IPS-18c (cell line): ENCODE measurements around the gene DOCK3.
"Not testable (repeated sequence)": the region's sequence is repeated elsewhere in the genome, so short reads cannot be mapped to it uniquely, and the experiment has no call there.

Experiments
- H3K4me3 ChIP-seq: 2 replicates; pipeline ENCODE4 v1.7.0; 2013; ENCODE audit warnings: low read depth, mild to moderate bottlenecking, low read length, moderate library complexity; ENCODE audit not compliant: insufficient read depth
- H3K9me3 ChIP-seq: one replicate; pipeline ENCODE4 v1.6.1; 2013; ENCODE audit warnings: mild to moderate bottlenecking, low read length, moderate library complexity; ENCODE audit not compliant: control insufficient read depth, insufficient read depth

The DOCK3 gene

DNA sequence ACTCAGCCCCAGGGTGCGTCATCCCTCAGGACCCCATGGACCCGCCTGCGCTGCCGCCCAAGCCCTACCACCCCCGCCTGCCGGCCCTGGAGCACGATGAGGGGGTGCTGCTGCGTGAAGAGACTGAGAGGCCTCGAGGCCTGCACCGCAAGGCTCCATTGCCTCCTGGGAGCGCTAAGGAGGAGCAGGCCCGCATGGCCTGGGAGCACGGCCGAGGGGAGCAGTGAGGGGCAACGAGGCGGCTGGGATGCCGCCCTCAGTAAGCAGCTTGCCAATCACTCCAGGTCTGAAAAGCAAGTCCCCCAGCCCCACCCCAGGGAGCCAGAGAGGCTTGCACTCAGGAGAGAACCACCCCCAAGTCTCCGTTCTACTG is 706.6 kb downstream of the DOCK3 start:
- no peaks in the 10 kb centered on the region for H3K9me3 ChIP-seq
- H3K4me3 ChIP-seq, result no peak overlapping the region

DNA sequence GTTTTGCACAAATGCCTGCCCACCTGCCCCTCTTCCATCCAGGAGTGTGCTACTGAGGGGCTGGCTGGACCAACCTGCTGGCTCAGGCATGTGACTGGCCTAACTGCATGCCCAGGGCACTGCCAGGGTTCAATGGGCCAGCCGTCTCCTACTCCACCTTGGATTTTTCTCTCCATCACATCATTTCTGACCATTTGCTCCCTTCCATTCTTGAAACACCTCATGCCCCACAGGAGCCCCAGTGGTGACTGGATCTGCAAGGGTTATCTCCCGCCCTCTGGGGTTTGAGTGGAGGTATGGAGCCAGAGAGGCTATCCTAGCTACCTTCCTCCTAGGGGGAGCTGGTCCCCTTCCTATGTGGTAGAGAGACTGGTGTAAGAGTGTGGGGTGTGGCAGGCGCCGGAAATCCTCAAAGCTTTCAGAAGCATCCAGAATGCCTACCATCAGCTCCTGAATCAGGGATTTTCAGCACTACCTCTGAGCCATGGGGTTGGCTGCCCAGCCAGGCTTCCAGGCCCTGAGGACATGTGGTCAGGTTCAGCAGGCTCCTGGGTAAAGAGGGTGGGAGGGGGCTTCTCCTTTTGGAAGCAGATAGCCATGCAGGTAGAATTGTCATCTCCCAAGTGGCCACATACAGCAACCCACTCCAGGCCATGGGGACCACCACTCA is 707.5 kb downstream of the DOCK3 start:
- H3K4me3 ChIP-seq, result no peak overlapping the region
- no peaks in the 10 kb centered on the region for H3K9me3 ChIP-seq

DNA sequence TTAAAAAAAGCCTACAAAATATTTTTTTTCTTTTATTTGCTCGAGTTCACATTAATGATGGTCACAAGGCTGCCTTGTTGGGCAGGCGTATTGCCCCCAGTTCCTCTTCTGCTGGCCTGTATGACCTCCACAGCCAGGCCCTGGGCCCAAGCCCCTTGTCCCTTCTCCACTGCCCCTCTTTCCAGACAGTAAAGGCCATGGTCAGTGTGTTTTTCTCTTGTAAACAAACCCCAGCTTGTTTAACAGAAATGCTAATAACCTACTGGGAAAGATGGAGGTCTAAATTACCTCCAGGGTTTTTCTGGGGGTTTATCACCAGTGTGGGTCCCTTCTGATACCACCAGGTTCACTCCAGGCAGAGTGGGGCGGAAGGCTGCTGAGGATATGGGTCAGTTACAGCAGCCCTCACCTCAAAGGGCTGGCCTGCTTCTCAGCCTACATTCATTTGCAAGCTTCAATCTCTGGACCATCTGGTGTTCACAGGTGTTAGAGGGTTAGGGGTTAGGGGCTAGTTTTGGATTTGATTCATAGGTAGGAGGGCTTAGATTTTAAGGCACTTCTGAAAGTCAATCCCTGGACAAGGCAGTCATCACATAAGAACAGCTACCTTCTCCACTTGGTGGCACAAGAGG is 708.3 kb downstream of the DOCK3 start:
- Histone ChIP-seq H3K4me3 (no peak overlapping the region; the same call in 1 of the 2 replicates), H3K9me3 (no peaks in the 10 kb centered on the region)

DNA sequence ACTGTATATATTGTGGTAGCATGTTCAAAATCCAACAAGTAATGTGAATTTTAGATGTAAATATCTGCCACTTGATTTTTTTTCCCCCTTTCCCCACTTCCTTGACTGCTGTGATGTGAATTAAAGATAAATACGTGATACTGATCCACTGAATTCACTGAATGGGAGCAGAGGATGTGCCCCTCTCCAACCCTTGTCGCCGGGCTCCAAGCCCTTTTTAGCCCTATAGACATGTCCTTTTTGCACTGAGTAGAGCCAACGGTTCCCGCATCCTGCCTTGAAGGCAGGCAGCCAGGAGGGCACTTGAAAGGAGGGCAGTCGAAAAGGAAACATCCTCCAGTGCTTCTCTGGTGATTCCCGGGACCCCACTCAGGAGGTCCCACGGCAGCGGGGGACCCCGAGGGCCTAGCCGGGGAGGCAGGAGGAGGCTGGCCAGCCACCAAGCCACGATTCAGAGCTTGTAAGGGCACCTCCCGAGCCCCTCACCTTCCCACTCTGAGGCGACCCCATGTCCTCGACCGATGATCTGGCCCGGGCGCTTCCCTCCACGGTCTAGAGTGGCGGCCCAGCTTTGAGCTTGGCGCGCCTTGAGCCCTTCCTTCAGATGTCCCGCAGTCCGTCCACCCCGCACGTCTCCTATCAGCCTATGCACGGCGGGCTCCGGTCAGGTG is 709.5 kb downstream of the DOCK3 start:
- peak overlapping the region; percentile 96 for H3K4me3 ChIP-seq
- no peaks in the 10 kb centered on the region for H3K9me3 ChIP-seq

DNA sequence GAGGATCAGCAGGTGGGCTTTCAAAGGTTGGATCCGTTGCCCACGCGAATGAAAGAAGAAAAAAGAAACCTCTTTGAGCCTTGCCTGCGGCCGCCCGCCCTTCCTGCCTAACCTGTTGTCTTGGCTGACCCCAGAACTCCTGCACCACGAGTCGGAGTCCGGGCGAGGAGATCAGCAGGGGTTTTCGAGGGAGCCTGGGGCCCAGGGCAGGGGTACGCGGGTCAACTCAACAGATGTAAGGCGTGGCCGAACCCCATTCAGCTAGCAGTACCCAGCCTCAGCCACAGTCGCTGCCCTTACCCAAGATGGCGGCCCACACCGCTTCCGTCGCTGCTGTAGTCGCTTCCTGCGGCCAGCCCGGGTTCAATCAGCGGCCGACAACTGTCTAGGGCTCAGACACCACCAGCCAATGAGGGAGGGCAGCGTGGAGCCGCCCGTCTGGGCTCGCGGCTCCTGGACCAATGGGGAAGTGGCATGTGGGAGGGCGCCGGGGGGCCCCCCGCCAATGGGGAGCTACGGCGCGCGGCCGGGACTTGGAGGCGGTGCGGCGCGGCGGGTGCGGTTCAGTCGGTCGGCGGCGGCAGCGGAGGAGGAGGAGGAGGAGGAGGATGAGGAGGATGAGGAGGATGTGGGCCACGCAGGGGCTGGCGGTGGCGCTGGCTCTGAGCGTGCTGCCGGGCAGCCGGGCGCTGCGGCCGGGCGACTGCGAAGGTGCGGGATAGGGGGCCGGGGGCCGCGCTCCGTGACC is 710.2 kb downstream of the DOCK3 start, which contains the start of gene MANF:
Gene MANF (plus strand): TSS at position 566 of the 748 bp plus-strand sequence. CDS start 52 bp downstream, at position 618.
- Histone ChIP-seq H3K9me3 (no peaks in the 10 kb centered on the region), H3K4me3 (peak within 1 kb of the TSS; percentile 96)

DNA sequence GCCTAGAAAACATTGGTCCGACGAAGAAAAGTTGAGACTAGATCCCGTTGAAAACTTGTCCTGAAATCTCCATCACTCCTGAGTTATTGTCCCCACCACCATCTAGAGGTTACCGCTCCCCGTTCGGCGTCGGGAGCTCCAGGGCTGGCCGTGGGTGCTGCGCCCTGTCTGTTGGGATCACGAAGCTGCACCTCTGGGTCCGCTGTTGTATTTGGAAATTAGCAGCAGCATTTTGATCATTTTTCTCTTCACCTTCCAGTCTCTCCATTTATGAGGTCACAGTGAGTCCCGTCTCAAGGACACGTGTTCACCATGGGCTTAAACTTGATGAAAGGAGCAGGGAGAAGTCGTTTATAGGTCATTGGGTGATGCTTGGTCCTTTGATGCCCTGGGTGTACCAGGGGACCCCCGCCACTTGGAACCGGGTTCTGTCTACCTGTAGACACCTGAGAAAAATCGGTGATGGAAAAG is 710.9 kb downstream of the DOCK3 start:
- Histone ChIP-seq H3K9me3 (no peaks in the 10 kb centered on the region), H3K4me3 (peak overlapping the region; percentile 96)

DNA sequence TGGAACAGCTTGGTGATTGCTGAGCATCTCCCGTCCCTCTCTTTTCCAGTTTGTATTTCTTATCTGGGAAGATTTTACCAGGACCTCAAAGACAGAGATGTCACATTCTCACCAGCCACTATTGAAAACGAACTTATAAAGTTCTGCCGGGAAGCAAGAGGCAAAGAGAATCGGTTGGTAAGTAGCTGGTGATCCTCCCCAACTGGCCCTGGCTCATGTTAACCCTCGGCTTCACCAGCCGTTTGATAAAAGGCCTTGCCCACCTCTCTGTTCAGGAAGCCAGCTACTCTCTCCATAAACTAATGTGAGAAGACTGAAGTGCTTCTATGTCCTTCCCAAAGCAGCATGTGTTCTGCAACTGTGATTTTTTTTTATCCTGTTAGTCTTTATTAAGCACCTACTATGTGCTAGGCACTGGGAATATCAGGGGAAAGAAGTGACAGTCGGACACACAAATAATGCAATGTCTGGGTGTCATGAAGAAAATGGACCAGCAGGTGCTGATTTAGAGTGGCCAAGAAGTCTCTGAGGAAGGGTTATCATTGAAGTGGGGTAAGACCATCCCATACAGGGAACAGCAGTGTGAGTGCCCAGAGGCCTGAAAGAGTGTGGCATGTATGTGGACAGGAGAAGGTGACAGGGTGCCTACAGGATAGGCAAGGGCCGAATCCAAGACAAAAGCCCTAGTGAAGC is 711.6 kb downstream of the DOCK3 start:
- Histone ChIP-seq H3K4me3 (peak overlapping the region; percentile 96), H3K9me3 (no peaks in the 10 kb centered on the region)

DNA sequence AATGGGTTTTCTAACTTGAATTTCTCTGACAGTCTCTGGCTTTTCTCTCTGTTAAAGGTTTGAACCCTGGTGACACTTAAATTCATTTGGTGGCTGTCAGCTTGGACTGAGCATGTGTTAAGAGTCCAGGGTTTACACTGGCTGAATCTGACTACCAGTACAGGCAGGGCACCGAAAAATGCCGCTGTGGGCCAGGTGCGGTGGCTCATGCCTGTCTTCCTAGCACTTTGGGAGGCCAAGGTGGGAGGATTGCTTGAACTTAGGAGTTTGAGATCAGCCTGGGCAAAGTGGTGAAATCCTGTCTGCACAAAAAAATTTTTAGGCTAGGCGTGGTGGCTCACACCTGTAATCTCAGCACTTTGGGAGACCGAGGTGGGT is 712.1 kb downstream of the DOCK3 start:
- no peaks in the 10 kb centered on the region for H3K9me3 ChIP-seq
- H3K4me3 ChIP-seq, result peak overlapping the region; percentile 96; the same call in 1 of the 2 replicates

DNA sequence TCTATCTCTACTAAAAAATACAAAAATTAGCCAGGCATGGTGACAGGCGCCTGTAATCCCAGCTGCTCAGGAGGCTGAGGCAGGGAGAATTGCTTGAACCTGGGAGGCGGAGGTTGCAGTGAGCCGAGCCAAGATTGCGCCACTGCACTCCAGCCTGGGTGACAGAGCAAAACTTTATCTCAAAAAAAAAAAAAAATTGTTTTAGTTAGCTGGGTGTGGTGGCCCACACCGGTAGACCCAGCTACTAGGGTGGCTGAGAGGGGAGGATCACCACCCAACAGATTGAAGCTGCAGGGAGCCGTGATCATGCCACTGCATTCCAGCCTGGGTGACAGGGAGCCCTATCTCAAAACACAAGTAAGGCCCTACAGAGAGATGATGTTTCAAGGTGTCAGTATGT is 712.6 kb downstream of the DOCK3 start:
- H3K4me3 ChIP-seq, H3K9me3 ChIP-seq: not testable (repeated sequence)

DNA sequence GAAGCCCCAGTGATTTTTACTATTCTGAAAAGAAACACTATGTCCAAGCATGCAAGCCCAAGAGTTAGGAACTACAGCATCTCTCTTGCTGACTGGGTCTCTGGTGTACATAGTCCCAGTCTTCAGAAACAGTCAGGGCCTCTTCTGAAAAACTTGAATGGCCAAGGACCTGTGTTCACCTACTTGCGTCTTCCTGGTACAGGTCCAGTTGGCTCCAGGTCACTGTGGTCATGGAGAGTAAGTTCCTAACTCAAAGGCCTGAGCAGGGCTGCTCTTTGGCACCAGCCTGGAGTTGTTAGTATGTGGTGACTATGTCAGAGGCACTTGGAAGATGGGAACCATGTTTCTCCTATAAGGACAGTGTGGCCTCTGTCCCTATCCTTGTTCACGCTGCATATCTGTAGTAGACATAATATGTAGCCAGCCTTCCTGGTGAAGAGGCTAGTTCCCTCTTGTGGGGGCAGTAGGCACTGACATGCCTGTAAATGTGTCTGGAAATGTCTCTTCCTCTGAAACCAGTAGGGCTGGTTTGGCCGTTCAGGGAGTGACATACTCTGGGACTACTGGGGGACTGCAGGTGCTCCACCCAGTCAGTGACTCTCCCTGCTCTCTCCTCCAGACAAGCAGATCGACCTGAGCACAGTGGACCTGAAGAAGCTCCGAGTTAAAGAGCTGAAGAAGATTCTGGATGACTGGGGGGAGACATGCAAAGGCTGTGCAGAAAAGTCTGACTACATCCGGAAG is 713.7 kb downstream of the DOCK3 start:
- Histone ChIP-seq H3K9me3 (peaks cover 2% of the 10 kb centered on the region), H3K4me3 (no peak overlapping the region)

DNA sequence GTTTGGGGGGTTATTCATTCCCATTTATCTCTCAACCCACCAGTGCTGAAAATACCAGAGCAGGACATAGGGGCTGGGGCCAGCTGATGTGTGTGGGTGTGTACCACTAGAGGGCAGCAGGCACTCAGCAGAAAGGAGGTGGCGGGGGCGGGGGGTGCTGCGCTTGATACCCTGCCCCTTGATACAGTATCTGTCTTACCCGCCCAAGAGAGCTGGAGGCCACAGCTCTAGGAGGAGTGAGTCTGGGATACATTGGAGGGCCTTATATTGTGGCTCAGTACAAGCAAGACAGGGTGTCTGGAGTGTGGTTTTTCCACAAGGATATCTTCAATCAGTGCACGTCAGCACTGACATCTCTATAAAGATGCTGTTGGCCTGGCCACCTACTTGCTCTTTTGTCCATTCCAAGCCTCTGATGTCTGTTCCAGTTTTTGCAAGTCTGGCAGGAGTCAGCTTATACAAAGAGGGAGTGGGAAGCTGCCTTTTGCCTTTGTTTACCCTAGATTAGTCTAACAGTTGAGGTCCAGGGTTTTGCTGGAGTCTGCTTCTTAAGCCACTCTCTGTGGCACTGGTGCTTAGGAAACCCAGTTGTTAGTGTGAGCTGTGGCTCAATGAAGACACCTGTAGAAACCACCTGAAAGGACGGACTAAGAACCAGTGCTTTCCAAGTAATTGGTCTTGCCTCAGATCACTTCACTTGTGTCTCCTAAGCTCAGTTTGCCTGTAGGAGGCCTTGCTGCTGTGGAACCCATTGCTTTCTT is 714.9 kb downstream of the DOCK3 start:
- H3K9me3 ChIP-seq, result peaks cover 2% of the 10 kb centered on the region
- no peak overlapping the region for H3K4me3 ChIP-seq

DNA sequence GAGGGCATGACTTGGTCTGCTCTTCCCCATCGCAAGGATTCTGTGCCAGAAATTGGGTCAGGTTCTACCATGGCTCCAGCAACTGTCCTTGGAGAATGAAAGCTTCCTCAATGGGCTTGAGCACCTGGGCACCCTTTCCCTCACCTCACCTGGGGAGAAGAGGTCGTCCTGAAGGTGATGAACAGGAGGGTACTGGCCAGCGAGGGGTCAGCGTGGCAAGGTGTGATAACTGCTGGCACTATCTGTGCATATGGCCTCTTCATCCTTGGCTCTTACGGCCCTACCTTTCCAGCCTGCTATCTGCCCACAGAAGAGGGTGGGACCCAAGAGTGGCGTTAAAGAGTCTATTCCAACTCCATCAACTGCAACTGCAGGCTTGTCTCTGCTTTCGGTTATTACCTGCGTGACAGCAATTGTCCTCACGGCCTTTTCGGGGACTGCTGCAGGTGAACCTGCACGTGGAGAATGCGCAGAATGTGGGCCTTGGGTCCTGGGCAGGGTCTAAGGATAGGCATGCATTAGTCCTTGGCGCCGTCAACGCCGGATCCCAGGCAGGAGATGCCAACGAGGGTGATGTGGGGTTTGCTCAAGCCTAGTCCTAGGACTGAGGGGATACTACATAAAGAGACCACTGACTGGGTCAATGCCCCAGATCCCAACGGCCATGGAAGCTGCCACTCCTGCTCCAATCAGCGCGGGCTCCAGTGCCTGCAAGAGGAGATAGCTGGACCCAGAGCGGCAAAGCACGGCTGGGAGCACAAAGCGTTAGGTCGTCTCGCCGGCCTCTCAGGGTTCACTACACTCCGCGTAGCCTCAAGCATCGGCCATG is 715.7 kb downstream of the DOCK3 start:
- Histone ChIP-seq H3K4me3 (peak overlapping the region; percentile 4), H3K9me3 (peaks cover 2% of the 10 kb centered on the region)

DNA sequence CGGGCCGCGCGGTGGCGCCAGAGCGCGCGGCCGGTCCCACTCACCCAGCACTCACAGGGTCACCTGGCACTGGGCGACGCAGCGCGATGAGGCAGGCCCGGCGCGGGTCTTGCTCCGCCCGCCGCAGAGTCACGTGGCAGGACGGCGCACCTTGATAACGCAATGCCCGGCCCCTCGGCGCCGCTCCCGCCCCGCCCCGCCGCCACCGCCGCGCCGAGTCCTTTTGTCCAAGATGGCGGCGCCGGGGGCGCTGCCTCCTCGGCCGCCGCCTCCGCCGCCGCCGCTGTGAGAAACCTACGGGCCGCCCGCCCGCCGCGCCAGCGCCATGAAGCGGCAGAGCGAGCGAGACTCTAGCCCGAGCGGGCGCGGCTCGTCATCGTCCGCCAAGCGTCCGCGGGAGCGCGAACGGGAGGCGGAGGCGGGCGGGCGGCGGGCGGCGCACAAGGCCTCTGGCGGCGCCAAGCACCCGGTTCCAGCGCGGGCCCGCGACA is 716.4 kb downstream of the DOCK3 start, which contains the start of gene RBM15B:
Gene RBM15B (plus strand): TSS at position 211 of the 491 bp plus-strand sequence. CDS start 115 bp downstream, at position 326.
- H3K9me3 ChIP-seq, result peaks cover 2% of the 10 kb centered on the region
- peak within 1 kb of the TSS; percentile 77 for H3K4me3 ChIP-seq

DNA sequence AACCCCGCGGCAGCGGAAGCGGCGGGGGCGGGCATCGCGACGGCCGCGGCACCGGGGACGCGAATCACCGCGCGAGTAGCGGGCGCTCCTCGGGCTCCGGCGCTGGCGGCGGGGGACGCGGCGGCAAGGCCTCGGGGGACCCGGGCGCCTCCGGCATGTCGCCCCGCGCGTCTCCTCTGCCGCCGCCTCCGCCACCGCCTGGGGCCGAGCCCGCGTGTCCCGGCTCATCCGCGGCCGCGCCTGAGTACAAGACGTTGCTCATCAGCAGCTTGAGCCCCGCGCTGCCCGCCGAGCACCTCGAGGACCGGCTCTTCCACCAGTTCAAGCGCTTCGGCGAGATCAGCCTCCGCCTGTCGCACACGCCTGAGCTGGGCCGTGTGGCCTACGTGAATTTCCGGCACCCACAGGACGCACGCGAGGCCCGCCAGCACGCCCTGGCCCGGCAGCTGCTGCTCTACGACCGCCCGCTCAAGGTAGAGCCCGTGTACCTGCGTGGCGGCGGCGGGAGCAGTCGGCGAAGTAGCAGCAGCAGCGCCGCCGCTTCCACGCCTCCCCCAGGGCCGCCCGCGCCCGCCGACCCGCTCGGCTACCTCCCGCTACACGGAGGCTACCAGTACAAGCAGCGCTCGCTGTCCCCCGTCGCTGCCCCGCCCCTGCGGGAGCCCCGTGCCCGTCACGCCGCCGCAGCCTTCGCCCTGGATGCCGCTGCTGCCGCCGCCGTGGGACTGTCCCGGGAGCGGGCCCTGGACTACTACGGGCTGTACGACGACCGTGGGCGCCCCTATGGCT is 717.0 kb downstream of the DOCK3 start:
- H3K4me3 ChIP-seq, result peak overlapping the region; percentile 77
- peaks cover 2% of the 10 kb centered on the region for H3K9me3 ChIP-seq
